Neuronal stem cell (in vitro differentiated cells): Measurements from ENCODE around the gene GAPVD1.

Source experiments
- DNase-seq: peaks from one replicate; pipeline ENCODE4 v3.0.0-alpha.2; 2013; ENCODE audit warnings: low spot score
- H2AFZ ChIP-seq: one replicate; pipeline ENCODE4 v1.6.1; 2013; ENCODE audit warnings: mild to moderate bottlenecking, low read length, inconsistent platforms
- H2AK5ac ChIP-seq: 2 replicates; pipeline ENCODE4 v1.6.1; 2013; ENCODE audit warnings: low read depth, mild to moderate bottlenecking, inconsistent platforms, low read length, moderate library complexity, mixed read lengths
- H2BK120ac ChIP-seq: 2 replicates; pipeline ENCODE4 v1.6.1; 2013; ENCODE audit warnings: low read depth, mild to moderate bottlenecking, inconsistent platforms, low read length, moderate library complexity, mixed read lengths
- H2BK12ac ChIP-seq: one replicate; pipeline ENCODE4 v1.6.1; 2013; ENCODE audit warnings: low read length, inconsistent platforms
- H2BK15ac ChIP-seq: 2 replicates; pipeline ENCODE4 v1.6.1; 2013; ENCODE audit warnings: mild to moderate bottlenecking, low read length, inconsistent platforms, mixed read lengths
- H2BK5ac ChIP-seq: one replicate; pipeline ENCODE4 v1.6.1; 2013; ENCODE audit warnings: inconsistent platforms, mild to moderate bottlenecking, low read length, moderate library complexity
- H3K14ac ChIP-seq: one replicate; pipeline ENCODE4 v1.6.1; 2013; ENCODE audit warnings: low read length, inconsistent platforms
- H3K18ac ChIP-seq: 2 replicates; pipeline ENCODE4 v1.6.1; 2013; ENCODE audit warnings: low read length, inconsistent platforms
- H3K23ac ChIP-seq: 2 replicates; pipeline ENCODE4 v1.6.1; 2013; ENCODE audit warnings: low read depth, mild to moderate bottlenecking, mixed read lengths, low read length, inconsistent platforms; ENCODE audit not compliant: poor library complexity
- H3K27ac ChIP-seq: replicated peaks from 3 replicates; pipeline ENCODE4 v1.5.1; 2013; ENCODE audit warnings: low read length, inconsistent platforms
- H3K27me3 ChIP-seq, 3 experiments: 2 replicates each; pipeline ENCODE4 v1.6.1; 2013; ENCODE audit warnings: low read length in 3 of 3, mild to moderate bottlenecking in 2 of 3, inconsistent platforms in 1 of 3, low read depth in 1 of 3, mixed read lengths in 1 of 3, moderate library complexity in 1 of 3; ENCODE audit not compliant: control insufficient read depth in 3 of 3, insufficient read depth in 3 of 3
- H3K36me3 ChIP-seq, 2 donors: replicated peaks in 1 of 2; 2 replicates each; pipeline ENCODE4 v1.6.1; 2013; ENCODE audit warnings: low read length in 2 of 2; ENCODE audit not compliant: control insufficient read depth in 2 of 2, insufficient read depth in 2 of 2
- H3K4ac ChIP-seq: 2 replicates; pipeline ENCODE4 v1.6.1; 2013; ENCODE audit warnings: inconsistent platforms, mild to moderate bottlenecking, low read length, moderate library complexity
- H3K4me1 ChIP-seq, 2 donors: 1 replicate in 1 of 2; 2 replicates in 1 of 2; pipeline ENCODE4 v1.6.1; 2013; ENCODE audit warnings: low read length in 2 of 2, low read depth in 1 of 2; ENCODE audit not compliant: control insufficient read depth in 2 of 2, insufficient read depth in 1 of 2
- H3K4me2 ChIP-seq: one replicate; pipeline ENCODE4 v1.6.1; 2013; ENCODE audit warnings: mild to moderate bottlenecking, low read length, inconsistent platforms; ENCODE audit not compliant: insufficient read depth, poor library complexity, severe bottlenecking
- H3K4me3 ChIP-seq, 2 donors: 2 replicates each; pipeline ENCODE4 v1.5.1; 2013; ENCODE audit warnings: low read length in 2 of 2, mild to moderate bottlenecking in 2 of 2, inconsistent platforms in 1 of 2, moderate library complexity in 1 of 2
- H3K79me1 ChIP-seq: one replicate; pipeline ENCODE4 v1.6.1; 2013; ENCODE audit warnings: low read depth, mild to moderate bottlenecking, inconsistent platforms, low read length, moderate library complexity
- H3K9ac ChIP-seq: one replicate; pipeline ENCODE4 v1.6.1; 2013; ENCODE audit warnings: mild to moderate bottlenecking, low read depth, low read length, inconsistent platforms; ENCODE audit not compliant: poor library complexity
- H3K9me3 ChIP-seq, 2 donors: replicated peaks in 1 of 2; 2 replicates each; pipeline versions ENCODE3 to v1.6.1; 2013; ENCODE audit warnings: low read length in 2 of 2, mild to moderate bottlenecking in 2 of 2, inconsistent platforms in 1 of 2, low read depth in 1 of 2, mixed read lengths in 1 of 2, moderate library complexity in 1 of 2; ENCODE audit not compliant: control insufficient read depth in 2 of 2, insufficient read depth in 1 of 2
- H4K8ac ChIP-seq: one replicate; pipeline ENCODE4 v1.6.1; 2013; ENCODE audit warnings: low read depth, mild to moderate bottlenecking, inconsistent platforms, low read length, moderate library complexity
- H4K91ac ChIP-seq: one replicate; pipeline ENCODE4 v1.6.1; 2013; ENCODE audit warnings: low read length, low read depth, mild to moderate bottlenecking, inconsistent platforms; ENCODE audit not compliant: poor library complexity
- WGBS, 2 donors: extraction: QIAGEN DNeasy Blood & Tissue Kit; methylation state at CpG; one replicate each; pipeline ENCODE4 v1.1.7; 2013; ENCODE audit warnings: missing lambda C conversion rate in 2 of 2, mixed read lengths in 1 of 2; ENCODE audit not compliant: insufficient read length in 2 of 2, insufficient replicate concordance in 1 of 2; ENCODE audit errors: extremely low coverage in 2 of 2; 5-methylcytosine and 5-hydroxymethylcytosine counted together

GAPVD1 gene

DNA sequence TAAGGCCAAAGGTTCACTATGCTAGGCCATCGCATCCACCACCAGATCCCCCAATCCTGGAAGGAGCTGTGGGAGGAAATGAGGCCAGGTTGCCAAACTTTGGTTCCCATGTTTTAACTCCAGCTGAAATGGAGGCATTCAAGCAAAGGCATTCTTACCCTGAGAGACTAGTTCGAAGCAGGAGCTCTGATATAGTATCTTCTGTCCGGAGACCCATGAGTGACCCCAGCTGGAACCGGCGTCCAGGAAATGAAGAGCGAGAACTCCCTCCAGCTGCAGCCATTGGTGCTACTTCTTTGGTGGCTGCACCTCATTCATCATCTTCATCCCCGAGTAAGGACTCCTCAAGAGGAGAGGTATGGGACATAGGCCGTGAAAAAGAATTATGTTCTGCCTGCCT lies 75.6 kb downstream of the GAPVD1 start:
- Histone ChIP-seq H3K36me3 (peaks cover 19 to 81% of the 10 kb centered on the region in 2 donors), H3K18ac (no peak overlapping the region), H3K4ac (no peak overlapping the region), H2AFZ (no peak overlapping the region), H3K9ac (no peak overlapping the region), H3K27ac (no peak overlapping the region), H3K27me3 (no peaks in the 10 kb centered on the region), H2BK15ac (no peak overlapping the region), H3K9me3 (peaks cover 0 to 3% of the 10 kb centered on the region in 2 donors), H2BK5ac (no peak overlapping the region), H4K91ac (no peak overlapping the region), H3K23ac (no peak overlapping the region), H3K4me2 (no peak overlapping the region), H3K4me1 (peaks cover 0 to under 1% of the 10 kb centered on the region in 2 donors), H3K4me3 (no peak overlapping the region), H2AK5ac (no peak overlapping the region), H3K79me1 (no peaks in the 10 kb centered on the region), H3K14ac (no peak overlapping the region), H2BK120ac (no peak overlapping the region), H2BK12ac (no peak overlapping the region), H4K8ac (no peak overlapping the region)
- no peak for DNase-seq
- WGBS, 2 donors: no CpG with 5 or more reads among the region's 8 CpGs

- H3K27me3 ChIP-seq: no peaks in the 10 kb centered on the region
- no peak overlapping the region for H3K9ac ChIP-seq
- peaks cover 16 to 73% of the 10 kb centered on the region in 2 donors for H3K36me3 ChIP-seq
- H2AK5ac ChIP-seq: no peak overlapping the region
- no peak overlapping the region for H3K18ac ChIP-seq
- H2BK15ac ChIP-seq: no peak overlapping the region
- no peak overlapping the region for H4K91ac ChIP-seq
- no peak for DNase-seq
- no peak overlapping the region for H3K4ac ChIP-seq
- no peak overlapping the region for H2BK120ac ChIP-seq
- peaks cover 6 to 12% of the 10 kb centered on the region in 2 donors for H3K4me1 ChIP-seq
- H3K27ac ChIP-seq: no peak overlapping the region
- H3K4me2 ChIP-seq: no peak overlapping the region
- H3K23ac ChIP-seq: no peak overlapping the region
- WGBS, 2 donors: no CpG with 5 or more reads among the region's 3 CpGs
- peak overlapping the region in 1 of 2 donors; percentile 25 for H3K4me3 ChIP-seq
- no peak overlapping the region for H2BK12ac ChIP-seq
- H4K8ac ChIP-seq: no peak overlapping the region
- H2AFZ ChIP-seq: no peak overlapping the region
- no peak overlapping the region for H3K14ac ChIP-seq
- H2BK5ac ChIP-seq: no peak overlapping the region
- no peaks in the 10 kb centered on the region for H3K79me1 ChIP-seq
- H3K9me3 ChIP-seq: no peaks in the 10 kb centered on the region
These were observed 77.3 kb downstream of the GAPVD1 start for GRCh38 chr9:125338929-125339328.

DNA sequence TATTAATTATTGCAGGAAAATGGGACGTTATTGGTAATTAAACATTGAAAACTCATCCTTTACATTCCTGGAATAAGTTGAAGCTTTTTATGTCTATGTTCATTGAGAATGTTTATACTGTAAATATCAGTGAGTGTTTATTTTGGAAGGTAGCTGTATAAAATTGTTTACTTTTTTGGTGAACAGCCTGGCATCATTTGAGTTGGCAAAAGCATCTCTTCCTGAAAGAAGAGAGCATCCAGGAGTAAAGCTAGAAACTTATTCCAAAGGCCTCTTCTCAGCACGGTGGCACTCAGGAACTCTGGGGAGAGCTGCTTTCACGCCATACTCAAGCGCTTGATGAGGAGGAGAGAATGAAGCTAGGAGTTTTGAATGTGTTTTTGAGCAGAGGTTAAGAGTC lies 79.9 kb downstream of the GAPVD1 start:
- Histone ChIP-seq H3K9ac (no peak overlapping the region), H2BK15ac (no peak overlapping the region), H2AFZ (no peak overlapping the region), H3K27ac (no peak overlapping the region), H3K14ac (no peak overlapping the region), H3K27me3 (no peaks in the 10 kb centered on the region), H2AK5ac (no peak overlapping the region), H3K23ac (no peak overlapping the region), H2BK5ac (no peak overlapping the region), H3K4me3 (no peak overlapping the region), H3K4ac (no peak overlapping the region), H3K4me1 (peaks cover 6 to 20% of the 10 kb centered on the region in 2 donors), H3K18ac (no peak overlapping the region), H2BK120ac (no peak overlapping the region), H3K4me2 (no peak overlapping the region), H4K8ac (no peak overlapping the region), H3K9me3 (no peaks in the 10 kb centered on the region), H2BK12ac (no peak overlapping the region), H4K91ac (no peak overlapping the region), H3K79me1 (no peaks in the 10 kb centered on the region), H3K36me3 (peaks cover 19 to 72% of the 10 kb centered on the region in 2 donors)
- WGBS, 2 donors: no CpG with 5 or more reads among the region's 4 CpGs
- no peak for DNase-seq

- Histone ChIP-seq H2BK15ac (no peak overlapping the region), H3K9me3 (no peaks in the 10 kb centered on the region), H3K4me3 (no peak overlapping the region), H2BK12ac (no peak overlapping the region), H2AFZ (no peak overlapping the region), H3K4me1 (peaks cover 6 to 22% of the 10 kb centered on the region in 2 donors), H3K36me3 (peaks cover 12 to 81% of the 10 kb centered on the region in 2 donors), H2BK5ac (no peak overlapping the region), H3K27me3 (no peaks in the 10 kb centered on the region), H4K8ac (no peak overlapping the region), H3K23ac (no peak overlapping the region), H3K18ac (no peak overlapping the region), H4K91ac (no peak overlapping the region), H3K4ac (no peak overlapping the region), H2BK120ac (no peak overlapping the region), H3K4me2 (no peak overlapping the region), H3K27ac (no peak overlapping the region), H3K14ac (no peak overlapping the region), H2AK5ac (no peak overlapping the region), H3K9ac (no peak overlapping the region), H3K79me1 (no peaks in the 10 kb centered on the region)
- no CpG with 5 or more reads among the region's 3 CpGs for WGBS, 2 donors
- peak; percentile 57 for DNase-seq
These were observed 82.1 kb downstream of the GAPVD1 start for GRCh38 chr9:125343518-125344275.
